Tibial artery (tissue), 4 donors: ENCODE measurements around the gene HSPB9.

Source experiments
- DNase-seq, 2 donors: peaks; one replicate each; pipeline ENCODE4 v3.0.0-alpha.2; 2019
- H3K27ac ChIP-seq, 2 donors: fragments of 200-600 bp; sonication (generic) in 1 of 2; 1 replicate in 1 of 2; 2 replicates in 1 of 2; pipeline ENCODE4 v1.5.1; 2018 to 2019; ENCODE audit warnings: mild to moderate bottlenecking in 1 of 2
- H3K27me3 ChIP-seq, 2 donors: fragments of 200-600 bp; sonication (generic) in 1 of 2; one replicate each; pipeline versions ENCODE4 v1.5.1 to v1.6.0; 2016 to 2019
- H3K36me3 ChIP-seq, 3 donors: fragments of 200-600 bp; sonication (generic) in 2 of 3; one replicate each; pipeline ENCODE4 v1.5.1; 2016 to 2019; ENCODE audit warnings: mild to moderate bottlenecking in 2 of 3
- H3K4me1 ChIP-seq, 4 donors: fragments of 200-600 bp; sonication (generic) in 2 of 4; 1 replicate in 3 of 4; 2 replicates in 1 of 4; pipeline ENCODE4 v1.5.1; 2016 to 2019
- H3K4me3 ChIP-seq, 2 donors: fragments of 200-600 bp; sonication (generic) in 1 of 2; 1 replicate in 1 of 2; 2 replicates in 1 of 2; pipeline ENCODE4 v1.5.1; 2018 to 2019; ENCODE audit warnings: mild to moderate bottlenecking in 2 of 2
- H3K9me3 ChIP-seq, 3 donors: fragments of 200-600 bp; sonication (generic) in 1 of 3; one replicate each; pipeline ENCODE4 v1.5.1; 2016 to 2019
- intact Hi-C: fragments of 100-400 bp; cut with DNase I; formaldehyde crosslinking; loops from one replicate; pipeline ENCODE4 v1.15.0; 2023; ENCODE audit warnings: low total_unique reads
- TF ChIP-seq, protein P1 (sequence below), 2 experiments: fragments of 200-600 bp in 1 of 2; fragments of 450-650 bp in 1 of 2; IDR thresholded peaks; one replicate each; pipeline ENCODE4 v1.5.1; 2017 to 2019; ENCODE audit warnings: antibody characterized with exemption in 2 of 2, mild to moderate bottlenecking in 1 of 2, moderate library complexity in 1 of 2

HSPB9 gene

DNA sequence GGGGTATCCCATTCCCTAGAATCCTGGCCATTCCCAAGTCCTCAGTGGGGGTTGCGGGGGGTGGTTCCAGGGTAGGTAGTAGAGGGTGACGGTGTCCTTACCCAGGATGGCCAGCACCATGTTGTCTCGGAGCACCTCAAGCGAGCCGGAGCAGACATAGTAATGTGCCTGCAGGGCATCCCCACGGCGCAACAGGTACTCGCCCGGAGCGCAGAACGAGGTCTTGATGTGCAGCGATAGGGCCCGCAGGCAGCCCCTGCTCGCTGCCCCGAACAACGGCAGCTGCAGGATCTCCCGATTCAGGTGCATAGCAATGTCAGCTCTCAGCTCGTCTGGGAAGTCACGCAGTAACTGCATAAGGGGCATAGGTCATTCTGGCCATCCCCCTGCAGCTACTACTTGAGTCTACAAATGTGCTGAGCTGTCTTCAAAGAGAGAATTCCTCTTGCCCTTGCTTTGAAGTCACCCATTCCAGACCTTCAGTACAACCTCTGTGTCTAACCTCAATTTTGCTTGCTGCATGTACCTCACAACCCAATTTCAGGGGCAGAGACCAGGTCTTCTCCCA is 43.7 kb downstream of the HSPB9 start:
- no peaks in the 10 kb centered on the region for H3K36me3 ChIP-seq
- no peaks in the 10 kb centered on the region for H3K9me3 ChIP-seq
- no peak overlapping the region for H3K4me3 ChIP-seq
- H3K27me3 ChIP-seq = peaks cover 0 to 15% of the 10 kb centered on the region in 2 donors
- no peaks in the 10 kb centered on the region for H3K4me1 ChIP-seq
- no peak for DNase-seq
- TF ChIP-seq, protein P1, sequence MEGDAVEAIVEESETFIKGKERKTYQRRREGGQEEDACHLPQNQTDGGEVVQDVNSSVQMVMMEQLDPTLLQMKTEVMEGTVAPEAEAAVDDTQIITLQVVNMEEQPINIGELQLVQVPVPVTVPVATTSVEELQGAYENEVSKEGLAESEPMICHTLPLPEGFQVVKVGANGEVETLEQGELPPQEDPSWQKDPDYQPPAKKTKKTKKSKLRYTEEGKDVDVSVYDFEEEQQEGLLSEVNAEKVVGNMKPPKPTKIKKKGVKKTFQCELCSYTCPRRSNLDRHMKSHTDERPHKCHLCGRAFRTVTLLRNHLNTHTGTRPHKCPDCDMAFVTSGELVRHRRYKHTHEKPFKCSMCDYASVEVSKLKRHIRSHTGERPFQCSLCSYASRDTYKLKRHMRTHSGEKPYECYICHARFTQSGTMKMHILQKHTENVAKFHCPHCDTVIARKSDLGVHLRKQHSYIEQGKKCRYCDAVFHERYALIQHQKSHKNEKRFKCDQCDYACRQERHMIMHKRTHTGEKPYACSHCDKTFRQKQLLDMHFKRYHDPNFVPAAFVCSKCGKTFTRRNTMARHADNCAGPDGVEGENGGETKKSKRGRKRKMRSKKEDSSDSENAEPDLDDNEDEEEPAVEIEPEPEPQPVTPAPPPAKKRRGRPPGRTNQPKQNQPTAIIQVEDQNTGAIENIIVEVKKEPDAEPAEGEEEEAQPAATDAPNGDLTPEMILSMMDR (IDR thresholded peaks at IDR 0.05) = no peak
- H3K27ac ChIP-seq = no peak overlapping the region
- intact Hi-C loops = no loop called here

DNA sequence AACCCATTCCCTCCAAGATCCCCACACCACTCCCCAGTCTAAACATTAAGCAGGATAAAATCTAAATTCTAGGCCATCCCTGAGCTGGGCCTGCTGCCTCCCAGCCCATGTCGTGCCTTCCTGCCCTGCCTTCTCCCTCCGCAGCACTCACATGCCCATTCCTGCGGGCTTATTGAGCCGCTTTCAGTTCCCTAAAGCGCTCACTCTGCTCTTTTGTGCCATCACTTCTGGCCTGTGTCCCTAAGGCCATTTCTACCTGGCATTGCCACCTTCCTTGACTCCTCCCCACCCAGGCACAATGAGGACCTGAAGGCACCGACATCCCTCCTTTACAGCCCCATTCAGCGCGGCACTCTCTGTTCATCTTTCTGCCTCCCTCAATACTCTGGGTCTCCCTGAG is 45.2 kb downstream of the HSPB9 start:
- H3K4me1 ChIP-seq = no peaks in the 10 kb centered on the region
- no peaks in the 10 kb centered on the region for H3K36me3 ChIP-seq
- H3K27ac ChIP-seq = no peak overlapping the region
- TF ChIP-seq, protein P1 (IDR thresholded peaks at IDR 0.05) = no peak
- no peaks in the 10 kb centered on the region for H3K9me3 ChIP-seq
- peaks cover 0 to 15% of the 10 kb centered on the region in 2 donors for H3K27me3 ChIP-seq
- no peak for DNase-seq
- H3K4me3 ChIP-seq = no peak overlapping the region
- intact Hi-C loops = no loop called here

DNA sequence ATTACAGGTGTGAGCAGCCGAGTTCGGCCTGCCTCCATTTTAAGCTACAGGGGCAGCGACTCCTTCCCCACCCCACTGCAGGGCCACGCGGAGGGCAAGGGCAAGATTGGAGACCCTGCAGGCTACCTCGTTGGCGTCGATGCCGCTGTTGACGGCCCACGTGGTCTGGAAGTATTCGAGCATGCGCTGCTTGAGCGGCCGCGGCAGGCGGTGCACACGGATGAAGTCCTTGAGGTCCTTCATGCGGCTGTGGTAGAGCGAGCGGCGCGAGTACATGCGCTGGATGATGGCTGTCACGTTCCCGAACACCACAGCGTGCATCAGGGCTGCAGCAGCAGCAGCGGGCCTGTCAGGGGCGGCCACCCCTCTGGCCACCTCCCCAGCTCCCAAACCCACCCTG is 46.7 kb downstream of the HSPB9 start:
- H3K36me3 ChIP-seq = no peaks in the 10 kb centered on the region
- no peak overlapping the region for H3K4me3 ChIP-seq
- DNase-seq = no peak
- H3K9me3 ChIP-seq = no peaks in the 10 kb centered on the region
- H3K4me1 ChIP-seq = no peaks in the 10 kb centered on the region
- intact Hi-C loops = no loop called here
- H3K27ac ChIP-seq = no peak overlapping the region
- TF ChIP-seq, protein P1 (IDR thresholded peaks at IDR 0.05) = no peak
- peaks cover 0 to 19% of the 10 kb centered on the region in 2 donors for H3K27me3 ChIP-seq

- Histone ChIP-seq H3K4me3 (no peak overlapping the region), H3K9me3 (no peaks in the 10 kb centered on the region), H3K4me1 (no peaks in the 10 kb centered on the region), H3K27me3 (peaks cover 0 to 27% of the 10 kb centered on the region in 2 donors), H3K36me3 (no peaks in the 10 kb centered on the region), H3K27ac (no peak overlapping the region)
- intact Hi-C loops = no loop called here
- TF ChIP-seq, protein P1 (IDR thresholded peaks at IDR 0.05) = no peak
- DNase-seq = no peak
Observed at GRCh38 chr17:42171831-42172230, 49.2 kb downstream of the HSPB9 start.
